Measurements from ENCODE around the gene FSTL4. TPM values are rescaled to one million over a fixed set of nuclear protein-coding genes. Genes with fewer than 3 reads are reported as not detected.

FSTL4 gene
- total and polyA plus RNA-seq, 2 experiments from 2014 or later: 1.4 to 2.8 TPM

DNA sequence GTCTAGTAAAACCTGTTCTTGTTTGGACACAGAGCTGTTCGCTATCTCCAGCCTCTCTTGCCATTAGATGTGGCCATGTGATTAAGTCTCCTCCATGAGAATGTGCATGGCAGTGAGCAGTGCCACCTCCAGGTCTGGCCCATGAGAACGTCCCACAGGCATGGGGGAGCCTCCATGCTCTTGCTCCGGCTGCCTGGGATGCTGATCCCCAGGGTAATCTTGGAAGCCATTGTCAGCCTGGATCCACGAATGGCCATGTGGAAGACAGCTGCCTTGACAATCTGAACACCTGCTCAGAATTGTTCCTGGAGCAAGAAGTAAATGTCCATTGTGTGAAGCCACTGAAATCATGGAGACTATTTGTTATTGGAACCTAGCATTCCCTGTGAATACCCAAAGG lies 83.5 kb downstream of the FSTL4 start (continued):
- TF ChIP-seq, protein P1, sequence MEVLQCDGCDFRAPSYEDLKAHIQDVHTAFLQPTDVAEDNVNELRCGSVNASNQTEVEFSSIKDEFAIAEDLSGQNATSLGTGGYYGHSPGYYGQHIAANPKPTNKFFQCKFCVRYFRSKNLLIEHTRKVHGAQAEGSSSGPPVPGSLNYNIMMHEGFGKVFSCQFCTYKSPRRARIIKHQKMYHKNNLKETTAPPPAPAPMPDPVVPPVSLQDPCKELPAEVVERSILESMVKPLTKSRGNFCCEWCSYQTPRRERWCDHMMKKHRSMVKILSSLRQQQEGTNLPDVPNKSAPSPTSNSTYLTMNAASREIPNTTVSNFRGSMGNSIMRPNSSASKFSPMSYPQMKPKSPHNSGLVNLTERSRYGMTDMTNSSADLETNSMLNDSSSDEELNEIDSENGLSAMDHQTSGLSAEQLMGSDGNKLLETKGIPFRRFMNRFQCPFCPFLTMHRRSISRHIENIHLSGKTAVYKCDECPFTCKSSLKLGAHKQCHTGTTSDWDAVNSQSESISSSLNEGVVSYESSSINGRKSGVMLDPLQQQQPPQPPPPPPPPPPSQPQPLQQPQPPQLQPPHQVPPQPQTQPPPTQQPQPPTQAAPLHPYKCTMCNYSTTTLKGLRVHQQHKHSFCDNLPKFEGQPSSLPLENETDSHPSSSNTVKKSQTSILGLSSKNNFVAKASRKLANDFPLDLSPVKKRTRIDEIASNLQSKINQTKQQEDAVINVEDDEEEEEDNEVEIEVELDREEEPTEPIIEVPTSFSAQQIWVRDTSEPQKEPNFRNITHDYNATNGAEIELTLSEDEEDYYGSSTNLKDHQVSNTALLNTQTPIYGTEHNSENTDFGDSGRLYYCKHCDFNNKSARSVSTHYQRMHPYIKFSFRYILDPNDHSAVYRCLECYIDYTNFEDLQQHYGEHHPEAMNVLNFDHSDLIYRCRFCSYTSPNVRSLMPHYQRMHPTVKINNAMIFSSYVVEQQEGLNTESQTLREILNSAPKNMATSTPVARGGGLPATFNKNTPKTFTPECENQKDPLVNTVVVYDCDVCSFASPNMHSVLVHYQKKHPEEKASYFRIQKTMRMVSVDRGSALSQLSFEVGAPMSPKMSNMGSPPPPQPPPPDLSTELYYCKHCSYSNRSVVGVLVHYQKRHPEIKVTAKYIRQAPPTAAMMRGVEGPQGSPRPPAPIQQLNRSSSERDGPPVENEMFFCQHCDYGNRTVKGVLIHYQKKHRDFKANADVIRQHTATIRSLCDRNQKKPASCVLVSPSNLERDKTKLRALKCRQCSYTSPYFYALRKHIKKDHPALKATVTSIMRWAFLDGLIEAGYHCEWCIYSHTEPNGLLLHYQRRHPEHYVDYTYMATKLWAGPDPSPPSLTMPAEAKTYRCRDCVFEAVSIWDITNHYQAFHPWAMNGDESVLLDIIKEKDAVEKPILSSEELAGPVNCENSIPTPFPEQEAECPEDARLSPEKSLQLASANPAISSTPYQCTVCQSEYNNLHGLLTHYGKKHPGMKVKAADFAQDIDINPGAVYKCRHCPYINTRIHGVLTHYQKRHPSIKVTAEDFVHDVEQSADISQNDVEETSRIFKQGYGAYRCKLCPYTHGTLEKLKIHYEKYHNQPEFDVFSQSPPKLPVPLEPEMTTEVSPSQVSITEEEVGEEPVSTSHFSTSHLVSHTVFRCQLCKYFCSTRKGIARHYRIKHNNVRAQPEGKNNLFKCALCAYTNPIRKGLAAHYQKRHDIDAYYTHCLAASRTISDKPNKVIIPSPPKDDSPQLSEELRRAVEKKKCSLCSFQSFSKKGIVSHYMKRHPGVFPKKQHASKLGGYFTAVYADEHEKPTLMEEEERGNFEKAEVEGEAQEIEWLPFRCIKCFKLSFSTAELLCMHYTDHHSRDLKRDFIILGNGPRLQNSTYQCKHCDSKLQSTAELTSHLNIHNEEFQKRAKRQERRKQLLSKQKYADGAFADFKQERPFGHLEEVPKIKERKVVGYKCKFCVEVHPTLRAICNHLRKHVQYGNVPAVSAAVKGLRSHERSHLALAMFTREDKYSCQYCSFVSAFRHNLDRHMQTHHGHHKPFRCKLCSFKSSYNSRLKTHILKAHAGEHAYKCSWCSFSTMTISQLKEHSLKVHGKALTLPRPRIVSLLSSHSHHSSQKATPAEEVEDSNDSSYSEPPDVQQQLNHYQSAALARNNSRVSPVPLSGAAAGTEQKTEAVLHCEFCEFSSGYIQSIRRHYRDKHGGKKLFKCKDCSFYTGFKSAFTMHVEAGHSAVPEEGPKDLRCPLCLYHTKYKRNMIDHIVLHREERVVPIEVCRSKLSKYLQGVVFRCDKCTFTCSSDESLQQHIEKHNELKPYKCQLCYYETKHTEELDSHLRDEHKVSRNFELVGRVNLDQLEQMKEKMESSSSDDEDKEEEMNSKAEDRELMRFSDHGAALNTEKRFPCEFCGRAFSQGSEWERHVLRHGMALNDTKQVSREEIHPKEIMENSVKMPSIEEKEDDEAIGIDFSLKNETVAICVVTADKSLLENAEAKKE (CRISPR knock-in tag; IDR thresholded peaks at IDR 0.05): no peak
- TF ChIP-seq, protein P2, sequence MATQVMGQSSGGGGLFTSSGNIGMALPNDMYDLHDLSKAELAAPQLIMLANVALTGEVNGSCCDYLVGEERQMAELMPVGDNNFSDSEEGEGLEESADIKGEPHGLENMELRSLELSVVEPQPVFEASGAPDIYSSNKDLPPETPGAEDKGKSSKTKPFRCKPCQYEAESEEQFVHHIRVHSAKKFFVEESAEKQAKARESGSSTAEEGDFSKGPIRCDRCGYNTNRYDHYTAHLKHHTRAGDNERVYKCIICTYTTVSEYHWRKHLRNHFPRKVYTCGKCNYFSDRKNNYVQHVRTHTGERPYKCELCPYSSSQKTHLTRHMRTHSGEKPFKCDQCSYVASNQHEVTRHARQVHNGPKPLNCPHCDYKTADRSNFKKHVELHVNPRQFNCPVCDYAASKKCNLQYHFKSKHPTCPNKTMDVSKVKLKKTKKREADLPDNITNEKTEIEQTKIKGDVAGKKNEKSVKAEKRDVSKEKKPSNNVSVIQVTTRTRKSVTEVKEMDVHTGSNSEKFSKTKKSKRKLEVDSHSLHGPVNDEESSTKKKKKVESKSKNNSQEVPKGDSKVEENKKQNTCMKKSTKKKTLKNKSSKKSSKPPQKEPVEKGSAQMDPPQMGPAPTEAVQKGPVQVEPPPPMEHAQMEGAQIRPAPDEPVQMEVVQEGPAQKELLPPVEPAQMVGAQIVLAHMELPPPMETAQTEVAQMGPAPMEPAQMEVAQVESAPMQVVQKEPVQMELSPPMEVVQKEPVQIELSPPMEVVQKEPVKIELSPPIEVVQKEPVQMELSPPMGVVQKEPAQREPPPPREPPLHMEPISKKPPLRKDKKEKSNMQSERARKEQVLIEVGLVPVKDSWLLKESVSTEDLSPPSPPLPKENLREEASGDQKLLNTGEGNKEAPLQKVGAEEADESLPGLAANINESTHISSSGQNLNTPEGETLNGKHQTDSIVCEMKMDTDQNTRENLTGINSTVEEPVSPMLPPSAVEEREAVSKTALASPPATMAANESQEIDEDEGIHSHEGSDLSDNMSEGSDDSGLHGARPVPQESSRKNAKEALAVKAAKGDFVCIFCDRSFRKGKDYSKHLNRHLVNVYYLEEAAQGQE (IDR thresholded peaks at IDR 0.05; ENCODE audit: unreplicated experiment): no peak
- TF ChIP-seq NANOG (IDR thresholded peaks at IDR 0.05; ENCODE audit: borderline replicate concordance) (no peak), EZH2 (IDR thresholded peaks at IDR 0.05; ENCODE audit: low read depth, unreplicated experiment) (no peak), POLR2AphosphoS5 (IDR thresholded peaks at IDR 0.05; ENCODE audit: low read depth) (no peak), EZH2phosphoT487 (IDR thresholded peaks at IDR 0.05; ENCODE audit: unreplicated experiment) (no peak), ZNF114 (CRISPR knock-in tag; IDR thresholded peaks at IDR 0.05) (no peak)
